HG03103 (cell line): ENCODE results near the gene MEGF9.
A peak's percentile ranks its signal among the peaks of the same experiment; 100 is the strongest.

ENCODE experiments used
- ATAC-seq: cut with Tn5 transposase; IDR thresholded peaks from one replicate; pipeline ENCODE4 v1.9.1; 2021; ENCODE audit warnings: low read depth; ENCODE audit not compliant: unreplicated experiment

MEGF9 gene

DNA sequence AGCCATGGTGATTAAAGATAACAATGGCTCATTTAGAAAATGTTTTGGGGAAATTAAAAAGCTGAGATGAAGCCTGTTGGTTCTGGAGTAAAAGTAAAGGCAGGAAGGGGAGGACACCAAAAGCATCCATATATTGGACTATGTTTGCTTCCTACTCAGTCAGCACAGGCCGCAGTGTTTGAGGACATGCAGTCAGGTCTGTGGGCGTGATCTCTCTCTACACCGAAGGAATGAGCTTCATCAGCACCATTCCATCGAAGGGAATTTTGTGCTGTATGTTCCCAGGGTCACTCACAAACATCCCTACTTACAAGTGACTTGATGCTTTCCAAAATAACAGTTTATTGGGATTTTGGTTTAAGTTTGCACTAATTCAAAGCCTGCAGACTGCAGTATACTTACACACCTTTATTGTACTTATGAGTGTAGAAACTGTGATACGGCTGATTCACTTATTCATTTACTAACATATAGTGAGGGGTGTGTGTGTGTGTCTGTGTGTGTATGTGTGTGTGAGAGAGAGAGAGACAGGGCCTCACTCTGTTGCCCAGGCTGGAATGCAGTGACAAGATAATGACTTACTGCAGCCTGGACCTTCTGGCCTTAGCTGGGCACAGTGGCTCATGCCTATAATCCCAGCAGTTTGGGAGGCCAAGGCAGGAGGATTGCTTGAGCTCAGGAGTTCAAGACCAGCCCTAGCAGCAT lies 120.9 kb downstream of the MEGF9 start:
- ATAC-seq, result no peak

DNA sequence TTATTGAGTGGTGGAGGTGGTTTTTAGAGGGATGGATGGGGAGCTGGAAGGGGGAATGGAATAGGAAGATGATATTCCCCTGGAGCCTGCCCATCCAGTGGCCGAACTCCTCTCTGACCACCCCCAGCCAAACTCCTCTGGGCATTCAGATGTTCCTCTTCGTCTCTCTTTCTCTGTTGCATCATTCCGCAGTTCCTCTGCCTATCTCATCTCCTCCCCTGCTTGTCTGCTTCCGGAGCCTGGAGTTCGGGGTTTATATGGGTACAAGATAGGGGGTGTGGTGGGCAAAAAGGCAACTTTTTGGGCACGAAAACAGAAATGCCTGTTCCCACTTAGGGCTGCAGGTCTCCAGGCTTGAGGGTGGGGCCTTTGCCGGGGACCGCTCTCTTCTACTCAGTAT lies 122.1 kb downstream of the MEGF9 start:
- ATAC-seq, result no peak

GRCh38 chr9:120587328-120587727 lies 126.9 kb downstream of the MEGF9 start:
- ATAC-seq, result no peak

GRCh38 chr9:120583958-120584369 lies 130.3 kb downstream of the MEGF9 start:
- no peak for ATAC-seq

DNA sequence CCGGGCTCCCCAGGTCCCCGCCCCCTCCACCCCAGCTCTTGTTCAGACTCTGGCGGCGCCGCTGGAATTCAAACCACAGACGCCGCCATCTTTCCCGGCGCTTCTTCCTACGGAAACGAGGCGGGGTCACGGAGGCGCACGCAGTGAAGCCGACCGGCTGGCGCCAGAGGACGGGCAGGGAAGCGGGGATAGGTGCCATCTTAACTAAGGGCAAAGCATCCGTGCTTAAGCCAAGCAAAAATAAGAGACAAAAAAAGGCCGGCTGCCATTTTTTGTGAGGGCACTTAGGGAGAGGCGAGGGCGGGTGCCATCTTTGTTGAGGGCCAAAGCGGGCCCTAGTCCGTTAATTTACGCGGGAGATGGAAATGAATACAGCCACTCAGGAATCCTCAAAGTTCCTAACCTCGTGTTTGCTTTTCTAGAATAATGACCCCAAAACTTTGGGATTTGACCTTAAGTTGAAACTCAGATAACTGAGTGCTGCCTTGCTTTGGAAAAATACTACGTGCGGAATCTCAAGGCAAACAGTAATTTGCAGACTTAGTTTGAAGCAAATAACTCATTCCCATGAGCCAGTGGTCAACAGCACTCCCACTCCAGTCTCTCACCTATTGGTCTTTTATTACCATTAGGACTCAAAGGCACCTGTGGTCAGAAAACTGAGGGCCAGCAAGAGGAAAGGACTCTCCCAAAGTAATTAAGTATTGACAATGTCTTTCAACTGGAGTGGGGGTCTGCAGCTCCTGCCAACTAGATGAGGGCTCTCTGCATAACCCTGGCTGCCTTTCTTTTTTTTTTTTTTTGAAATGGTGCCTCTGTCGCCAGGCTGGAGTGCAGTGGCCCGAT lies 134.0 kb downstream of the MEGF9 start, which contains the start of gene CDK5RAP2:
TSS of gene CDK5RAP2 (minus strand) at position 117 of the 846 bp plus-strand sequence. CDS start 189 bp downstream, outside the sequence.
- peak; percentile 97 for ATAC-seq

- ATAC-seq, result peak; percentile 28
Observed at GRCh38 chr9:120579139-120580050, 134.9 kb downstream of the MEGF9 start.

GRCh38 chr9:120574473-120574872 lies 139.8 kb downstream of the MEGF9 start:
- ATAC-seq, result no peak

DNA sequence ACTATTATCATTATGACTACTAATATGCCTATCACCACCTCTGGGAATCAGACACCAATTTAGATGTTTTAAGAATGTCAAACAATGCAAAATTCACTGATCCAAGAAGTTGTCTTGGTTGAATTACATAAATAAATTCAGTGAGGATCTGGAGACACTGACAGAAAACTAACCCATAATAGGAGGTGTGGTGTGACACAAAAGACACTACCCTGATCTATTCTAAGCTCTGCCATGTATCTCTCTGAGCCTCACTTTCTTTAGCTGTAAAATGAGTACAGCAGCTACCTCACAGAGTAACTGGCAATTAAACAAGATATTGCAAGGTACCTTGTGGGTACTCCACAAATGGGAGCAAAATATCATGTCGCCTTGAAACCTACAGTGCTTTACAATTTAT lies 141.8 kb downstream of the MEGF9 start:
- no peak for ATAC-seq

GRCh38 chr9:120571443-120572257 lies 142.6 kb downstream of the MEGF9 start:
- no peak for ATAC-seq

GRCh38 chr9:120570296-120570695 lies 144.0 kb downstream of the MEGF9 start:
- no peak for ATAC-seq

GRCh38 chr9:120569556-120569955 lies 144.7 kb downstream of the MEGF9 start:
- ATAC-seq, result no peak

- ATAC-seq, result no peak
Observed at GRCh38 chr9:120568816-120569215, 145.5 kb downstream of the MEGF9 start.

DNA sequence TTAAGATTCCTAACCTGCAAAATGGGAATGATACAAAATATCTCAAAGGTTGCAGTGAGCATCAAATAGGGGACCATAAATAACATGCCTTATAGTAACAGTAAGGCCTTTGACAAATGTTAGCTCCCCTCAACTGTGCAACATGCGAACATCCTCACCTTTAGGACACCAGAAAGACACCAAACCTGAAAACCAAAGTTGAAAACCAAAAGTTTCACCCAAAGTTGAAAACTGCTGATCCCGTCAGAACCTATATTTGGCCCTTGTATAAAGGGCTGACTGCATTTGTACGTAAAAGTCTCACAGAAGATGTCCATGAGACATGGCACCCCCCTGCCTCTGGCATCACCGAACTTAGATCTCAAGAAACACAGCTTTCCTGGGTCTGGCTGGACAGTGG lies 146.4 kb downstream of the MEGF9 start:
- no peak for ATAC-seq

GRCh38 chr9:120567081-120567480 lies 147.2 kb downstream of the MEGF9 start:
- no peak for ATAC-seq

- no peak for ATAC-seq
Observed at GRCh38 chr9:120564589-120564988, 149.7 kb downstream of the MEGF9 start.

DNA sequence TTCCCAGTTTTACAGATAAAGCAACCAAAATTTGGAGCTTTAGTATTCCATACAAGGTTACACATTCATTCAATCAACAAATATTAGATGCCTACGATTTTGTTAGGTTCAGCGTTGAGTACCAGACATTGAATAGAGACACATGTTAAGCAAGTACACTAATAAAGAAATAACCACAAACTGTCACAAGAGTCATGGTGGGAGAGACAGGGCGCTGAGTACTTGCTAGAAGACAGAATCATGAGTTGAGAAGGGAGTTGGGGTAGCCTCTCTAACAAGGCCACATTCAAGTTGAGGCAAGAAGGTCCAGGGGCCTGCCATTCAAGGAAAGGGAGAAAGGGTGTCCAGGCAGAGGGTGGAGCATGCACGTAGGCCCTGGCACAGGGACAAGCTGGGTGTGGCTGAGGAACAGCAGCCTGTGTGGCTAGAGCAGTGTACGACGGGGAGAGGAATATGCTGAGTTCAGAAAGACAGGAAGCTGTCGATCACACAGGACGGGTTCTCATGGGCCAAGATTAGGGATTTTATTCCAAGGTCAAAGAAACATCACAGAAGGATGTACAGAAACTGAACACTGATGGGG lies 151.3 kb downstream of the MEGF9 start:
- no peak for ATAC-seq

DNA sequence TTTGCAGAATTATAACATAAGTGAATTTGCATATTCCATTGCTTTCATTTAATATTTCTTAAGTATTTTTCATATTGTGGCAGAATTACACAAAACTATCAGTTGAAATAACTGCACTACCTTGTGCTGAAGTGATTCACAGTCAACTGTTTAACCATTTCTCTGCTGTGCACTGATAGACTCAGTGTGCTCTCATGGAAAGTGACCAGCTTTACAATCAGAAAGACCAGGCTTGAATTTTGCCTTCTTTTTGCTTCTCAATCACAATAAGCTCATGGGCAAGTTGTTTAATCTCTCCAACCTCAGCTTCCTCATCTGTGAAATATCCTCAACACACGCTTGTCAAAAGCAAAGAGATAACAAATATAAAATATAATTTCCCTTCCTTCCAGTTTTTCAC lies 152.6 kb downstream of the MEGF9 start:
- ATAC-seq, result no peak

DNA sequence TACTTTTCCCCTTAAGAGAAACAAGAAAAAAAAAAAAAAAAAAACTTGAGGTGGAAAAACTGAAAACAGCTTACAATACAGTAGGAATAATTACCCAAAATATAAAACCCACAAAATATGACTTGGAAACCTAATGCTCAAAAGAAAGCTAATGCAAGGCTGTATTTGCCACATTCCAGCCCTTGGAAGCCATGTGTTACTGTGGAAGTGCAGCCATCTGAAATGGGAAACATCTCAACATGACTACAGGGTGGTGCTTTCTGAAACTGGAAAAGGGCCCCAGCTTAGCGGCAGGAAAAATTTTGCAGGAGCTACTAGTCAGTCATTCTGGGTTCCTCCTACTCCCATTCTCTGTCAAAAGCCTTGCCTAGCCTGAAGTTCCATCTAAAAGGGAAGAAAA lies 154.7 kb downstream of the MEGF9 start:
- no peak for ATAC-seq

DNA sequence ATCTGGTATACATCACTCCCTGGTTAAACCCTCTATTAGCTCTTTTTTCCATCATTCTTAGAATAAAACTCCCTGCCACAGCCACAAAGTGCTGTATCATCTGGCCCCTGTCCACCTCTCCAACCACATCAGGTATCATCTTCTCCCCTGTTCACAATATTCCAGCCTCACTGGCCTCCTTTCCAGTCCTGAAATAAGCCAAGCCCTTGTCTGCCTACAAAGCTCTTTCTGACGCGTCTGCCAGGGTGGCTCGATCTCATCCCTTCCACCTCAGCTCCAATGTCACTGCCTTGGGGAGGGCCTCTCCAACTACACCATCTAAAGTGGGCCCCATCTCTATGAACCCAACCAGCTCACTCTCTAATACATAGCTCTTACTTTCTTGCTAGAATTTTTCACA lies 155.8 kb downstream of the MEGF9 start:
- no peak for ATAC-seq

DNA sequence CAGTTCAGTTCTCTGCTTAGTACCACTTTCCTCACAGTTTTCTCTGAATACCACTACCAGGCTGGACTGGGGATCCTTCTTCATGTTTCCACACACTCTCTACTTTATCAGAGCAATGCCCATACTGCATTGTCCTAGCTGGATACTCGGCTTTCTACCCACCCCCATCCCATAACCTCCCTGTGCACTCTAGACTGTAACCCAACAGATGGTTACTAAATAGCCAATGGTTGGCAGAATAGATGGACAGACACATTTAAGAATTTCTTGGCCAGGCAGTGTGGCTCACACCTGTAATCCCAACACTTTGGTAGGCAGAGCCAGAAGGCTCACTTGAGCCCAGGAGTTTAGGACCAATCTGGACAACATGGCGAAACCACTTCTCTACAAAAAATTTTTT lies 157.1 kb downstream of the MEGF9 start:
- ATAC-seq, result no peak
